Natural killer cell treated with Interleukin-12 subunit alpha and Interleukin-12 subunit beta and Interleukin-15 and Interleukin-18, amount 100 ng/mL, for 72 hours (primary cell): ENCODE results near the gene ALDH1L1. TPM values are rescaled to one million over a fixed set of nuclear protein-coding genes. Genes with fewer than 3 reads are reported as not detected.

Experiments used
- ATAC-seq, 2 donors: fragments of 150-1000 bp; cut with Tn5 transposase in 1 of 2; sonication (Bioruptor Pico), chemical (Tn5 transposase) in 1 of 2; 2 replicates each; pipeline ENCODE4 v1.10.0; 2021
- DNase-seq: peaks from one replicate; pipeline ENCODE4 v3.0.0; 2022; ENCODE audit warnings: low spot score
- H3K27ac Mint-ChIP-seq, 2 donors: 1 replicate in 1 of 2; 2 replicates in 1 of 2; pipeline ENCODE4 v1.8.0; 2022; ENCODE audit warnings: mixed read lengths in 2 of 2, mild to moderate bottlenecking in 1 of 2, moderate library complexity in 1 of 2
- H3K27me3 Mint-ChIP-seq, 2 donors: 1 replicate in 1 of 2; 2 replicates in 1 of 2; pipeline ENCODE4 v1.8.0; 2022; ENCODE audit warnings: mixed read lengths in 2 of 2
- H3K36me3 Mint-ChIP-seq: one replicate; pipeline ENCODE4 v1.8.0; 2022; ENCODE audit warnings: mixed read lengths
- H3K4me1 Mint-ChIP-seq, 2 donors: 1 replicate in 1 of 2; 2 replicates in 1 of 2; pipeline ENCODE4 v1.8.0; 2022; ENCODE audit warnings: low read depth in 2 of 2, mixed read lengths in 2 of 2, mild to moderate bottlenecking in 1 of 2
- H3K4me3 Mint-ChIP-seq: one replicate; pipeline ENCODE4 v1.8.0; 2022; ENCODE audit warnings: mixed read lengths
- H3K9me3 Mint-ChIP-seq: 2 replicates; pipeline ENCODE4 v1.8.0; 2022; ENCODE audit warnings: mixed read lengths
- total RNA-seq, 2 donors: library from RNA; stranded (reverse); gene quantifications; one replicate each; pipeline ENCODE4 v1.2.3, GENCODE V29; 2022

ALDH1L1 gene
- total RNA-seq, 2 donors from 2014 or later, result not detected

GRCh38 chr3:126131881-126132750 is 48.3 kb downstream of the ALDH1L1 start:
- no peak for ATAC-seq
- no peaks in the 10 kb centered on the region for H3K9me3 Mint-ChIP-seq
- no peak for DNase-seq
- H3K4me1 Mint-ChIP-seq, result no peaks in the 10 kb centered on the region
- peaks cover 0 to 8% of the 10 kb centered on the region in 2 donors for H3K27me3 Mint-ChIP-seq
- no peaks in the 10 kb centered on the region for H3K36me3 Mint-ChIP-seq
- no peak overlapping the region for H3K4me3 Mint-ChIP-seq
- no peak overlapping the region for H3K27ac Mint-ChIP-seq

GRCh38 chr3:126130981-126131745 is 49.2 kb downstream of the ALDH1L1 start:
- H3K4me3 Mint-ChIP-seq, result no peak overlapping the region
- ATAC-seq (peak in 1 of 2 donors; percentile 12), DNase-seq (no peak)
- H3K27me3 Mint-ChIP-seq, result peaks cover 0 to 8% of the 10 kb centered on the region in 2 donors
- no peak overlapping the region for H3K27ac Mint-ChIP-seq
- H3K9me3 Mint-ChIP-seq, result no peaks in the 10 kb centered on the region
- no peaks in the 10 kb centered on the region for H3K36me3 Mint-ChIP-seq
- no peaks in the 10 kb centered on the region for H3K4me1 Mint-ChIP-seq

GRCh38 chr3:126130081-126130855 is 50.1 kb downstream of the ALDH1L1 start:
- H3K27me3 Mint-ChIP-seq, result peaks cover 0 to 6% of the 10 kb centered on the region in 2 donors
- H3K4me1 Mint-ChIP-seq, result no peaks in the 10 kb centered on the region
- H3K27ac Mint-ChIP-seq, result no peak overlapping the region
- no peak overlapping the region for H3K4me3 Mint-ChIP-seq
- H3K36me3 Mint-ChIP-seq, result no peaks in the 10 kb centered on the region
- DNase-seq (no peak), ATAC-seq (no peak)
- no peaks in the 10 kb centered on the region for H3K9me3 Mint-ChIP-seq

DNA sequence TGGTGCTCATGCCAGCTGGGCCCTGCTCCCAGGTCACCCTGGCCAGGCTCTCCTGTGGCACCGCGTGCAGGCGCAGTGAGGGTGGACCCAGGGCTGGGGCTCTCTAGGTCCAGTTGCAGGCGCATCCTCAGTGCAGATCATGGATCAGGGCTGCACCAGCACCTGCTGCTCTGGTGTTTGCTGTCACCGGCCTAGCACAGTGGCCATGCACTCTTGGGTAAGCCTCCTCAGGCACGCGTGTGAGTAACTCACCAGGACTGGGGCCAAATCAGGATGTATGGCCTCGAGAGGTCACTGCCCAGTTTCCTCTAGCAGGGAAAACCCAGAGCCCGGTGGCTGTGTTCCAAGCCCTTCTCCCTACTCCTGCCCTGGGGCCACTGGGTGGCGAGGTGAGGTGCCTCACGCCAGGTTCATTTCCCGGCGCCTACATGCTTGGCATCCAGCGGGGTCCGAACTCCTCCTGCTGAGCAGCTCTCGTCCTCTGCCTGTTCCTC is 50.9 kb downstream of the ALDH1L1 start:
- Mint-ChIP-seq H3K27me3 (peaks cover 0 to 6% of the 10 kb centered on the region in 2 donors), H3K27ac (no peak overlapping the region), H3K36me3 (no peaks in the 10 kb centered on the region), H3K9me3 (no peaks in the 10 kb centered on the region), H3K4me1 (no peaks in the 10 kb centered on the region), H3K4me3 (no peak overlapping the region)
- no peak for ATAC-seq
- peak; percentile 59 for DNase-seq

DNA sequence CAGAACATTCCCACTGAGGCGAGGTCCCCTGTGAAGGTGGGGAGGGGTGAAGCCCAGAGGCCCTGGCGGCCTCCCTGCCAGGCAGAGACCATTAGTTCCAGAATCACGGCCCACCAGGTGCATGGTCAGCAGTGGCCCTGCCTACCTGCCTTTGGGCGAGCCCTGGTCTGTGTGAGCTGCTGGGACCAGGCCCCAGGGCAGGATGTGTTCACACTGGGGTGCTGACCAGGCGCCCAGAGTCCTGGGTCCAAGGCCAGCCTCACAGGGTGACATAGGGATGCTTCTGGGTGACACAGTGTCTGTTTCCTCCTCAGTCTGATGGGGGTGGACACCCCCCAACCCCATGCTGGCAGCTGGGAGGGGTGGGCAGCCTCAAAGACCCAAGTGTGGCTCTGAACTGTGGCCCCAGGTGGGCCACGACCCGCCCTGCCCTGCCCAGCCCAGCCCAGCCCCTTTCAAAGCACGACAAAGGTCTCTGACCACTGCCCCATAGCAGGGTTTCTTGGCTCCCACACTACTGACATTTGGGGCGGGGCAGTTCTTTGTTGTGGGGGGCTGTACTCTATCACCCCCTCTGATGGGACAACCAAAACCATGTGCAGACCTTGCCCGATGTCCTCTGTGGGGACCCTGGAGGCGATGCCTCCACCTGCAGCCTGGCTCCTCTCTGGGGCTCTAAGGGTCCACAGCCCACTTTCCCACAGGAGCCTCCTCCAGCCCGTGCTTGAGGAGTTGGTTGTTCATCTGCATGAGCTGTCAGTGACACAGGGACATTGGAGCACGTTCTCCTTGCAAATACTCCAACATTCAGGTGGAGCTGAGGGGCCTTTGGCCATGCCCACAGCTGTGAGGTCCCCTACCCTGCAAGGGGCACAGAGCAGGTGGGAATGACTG is 51.6 kb downstream of the ALDH1L1 start:
- peaks cover 0 to 6% of the 10 kb centered on the region in 2 donors for H3K27me3 Mint-ChIP-seq
- no peaks in the 10 kb centered on the region for H3K4me1 Mint-ChIP-seq
- H3K27ac Mint-ChIP-seq, result no peak overlapping the region
- DNase-seq, result peak; percentile 51
- no peaks in the 10 kb centered on the region for H3K36me3 Mint-ChIP-seq
- H3K4me3 Mint-ChIP-seq, result no peak overlapping the region
- no peaks in the 10 kb centered on the region for H3K9me3 Mint-ChIP-seq
- no peak for ATAC-seq

DNA sequence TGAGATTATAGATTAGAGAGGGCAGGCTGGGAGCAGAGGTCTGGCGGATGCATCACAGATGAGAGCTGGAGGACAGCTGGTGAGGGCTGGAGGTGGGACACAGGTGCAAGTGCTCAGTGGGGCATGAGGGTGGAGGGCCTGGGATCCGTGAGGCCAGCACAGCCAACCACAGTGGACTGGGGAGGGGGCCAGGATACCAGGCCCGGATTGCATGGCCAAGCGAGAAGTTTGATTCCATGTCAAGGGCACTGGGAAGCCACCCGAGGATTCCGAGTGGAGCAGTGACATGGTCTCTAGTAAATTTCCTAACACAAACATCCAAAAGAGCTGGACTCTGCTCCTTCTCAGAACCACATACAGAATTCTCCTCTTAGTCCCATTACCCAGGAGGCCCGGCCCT is 52.5 kb downstream of the ALDH1L1 start:
- Mint-ChIP-seq H3K9me3 (no peaks in the 10 kb centered on the region), H3K4me3 (no peak overlapping the region), H3K36me3 (no peaks in the 10 kb centered on the region), H3K27me3 (peaks cover 0 to 6% of the 10 kb centered on the region in 2 donors), H3K27ac (no peak overlapping the region), H3K4me1 (no peaks in the 10 kb centered on the region)
- no peak for ATAC-seq
- DNase-seq, result no peak

GRCh38 chr3:126127452-126127851 is 52.9 kb downstream of the ALDH1L1 start:
- H3K4me1 Mint-ChIP-seq, result no peaks in the 10 kb centered on the region
- peak; percentile 54 for DNase-seq
- peaks cover 0 to 3% of the 10 kb centered on the region in 2 donors for H3K27me3 Mint-ChIP-seq
- no peak overlapping the region for H3K27ac Mint-ChIP-seq
- H3K36me3 Mint-ChIP-seq, result no peaks in the 10 kb centered on the region
- no peaks in the 10 kb centered on the region for H3K9me3 Mint-ChIP-seq
- ATAC-seq, result no peak
- H3K4me3 Mint-ChIP-seq, result no peak overlapping the region

GRCh38 chr3:126126811-126127431 is 53.5 kb downstream of the ALDH1L1 start:
- Mint-ChIP-seq H3K4me1 (no peaks in the 10 kb centered on the region), H3K27ac (no peak overlapping the region), H3K9me3 (no peaks in the 10 kb centered on the region), H3K4me3 (no peak overlapping the region), H3K27me3 (peaks cover under 1 to 2% of the 10 kb centered on the region in 2 donors), H3K36me3 (no peaks in the 10 kb centered on the region)
- DNase-seq, result no peak
- ATAC-seq, result no peak

DNA sequence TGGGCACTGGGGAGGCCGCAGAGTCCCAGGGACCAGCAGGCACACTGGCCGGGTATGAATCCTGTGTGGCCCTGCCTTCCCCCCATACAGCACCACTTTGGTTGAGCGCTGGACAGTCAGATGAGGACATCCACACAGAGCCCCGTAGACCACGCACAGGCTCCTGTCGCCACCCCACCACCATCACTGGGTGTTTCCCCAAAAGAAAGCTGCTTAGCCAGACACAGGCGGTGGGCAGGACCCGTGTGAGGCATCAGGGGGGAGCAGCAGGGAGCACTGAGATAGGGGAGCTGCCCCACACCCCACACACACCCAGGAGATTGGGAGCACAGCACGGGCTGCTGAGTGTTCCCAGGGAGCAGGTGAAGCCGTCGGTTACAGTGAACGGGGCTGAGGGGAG is 54.1 kb downstream of the ALDH1L1 start:
- Mint-ChIP-seq H3K27ac (no peak overlapping the region), H3K4me1 (no peaks in the 10 kb centered on the region), H3K27me3 (peaks cover 2 to 6% of the 10 kb centered on the region in 2 donors), H3K9me3 (no peaks in the 10 kb centered on the region), H3K36me3 (no peaks in the 10 kb centered on the region), H3K4me3 (no peak overlapping the region)
- no peak for ATAC-seq
- no peak for DNase-seq

GRCh38 chr3:126125781-126126251 is 54.6 kb downstream of the ALDH1L1 start:
- DNase-seq (no peak), ATAC-seq (no peak)
- Mint-ChIP-seq H3K27me3 (peaks cover 2 to 9% of the 10 kb centered on the region in 2 donors), H3K27ac (no peak overlapping the region), H3K36me3 (no peaks in the 10 kb centered on the region), H3K4me3 (no peak overlapping the region), H3K9me3 (no peaks in the 10 kb centered on the region), H3K4me1 (no peaks in the 10 kb centered on the region)

DNA sequence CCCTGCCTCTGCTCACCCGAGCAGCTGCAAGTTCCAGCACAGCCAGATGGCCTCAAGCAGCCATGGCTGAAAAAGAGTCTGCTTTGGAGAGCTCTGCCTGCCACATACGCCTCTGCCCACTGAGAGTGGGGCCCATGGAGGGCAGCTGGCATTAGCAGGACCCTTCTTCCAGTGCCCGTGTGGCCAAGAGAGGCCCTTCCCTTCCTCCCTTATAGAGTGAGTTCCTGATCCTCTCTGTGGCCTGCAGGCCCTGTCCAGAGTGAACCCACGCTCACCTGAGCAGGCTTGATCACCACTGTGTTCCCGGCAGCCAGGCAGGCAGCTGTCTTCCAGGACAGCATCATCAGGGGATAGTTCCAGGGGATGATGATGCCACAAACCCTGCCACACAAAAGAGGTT is 55.0 kb downstream of the ALDH1L1 start:
- H3K4me3 Mint-ChIP-seq, result no peak overlapping the region
- DNase-seq (no peak), ATAC-seq (peak in 1 of 2 donors; percentile 7)
- no peaks in the 10 kb centered on the region for H3K36me3 Mint-ChIP-seq
- H3K9me3 Mint-ChIP-seq, result no peaks in the 10 kb centered on the region
- H3K4me1 Mint-ChIP-seq, result no peaks in the 10 kb centered on the region
- H3K27ac Mint-ChIP-seq, result no peak overlapping the region
- peaks cover 2 to 12% of the 10 kb centered on the region in 2 donors for H3K27me3 Mint-ChIP-seq

DNA sequence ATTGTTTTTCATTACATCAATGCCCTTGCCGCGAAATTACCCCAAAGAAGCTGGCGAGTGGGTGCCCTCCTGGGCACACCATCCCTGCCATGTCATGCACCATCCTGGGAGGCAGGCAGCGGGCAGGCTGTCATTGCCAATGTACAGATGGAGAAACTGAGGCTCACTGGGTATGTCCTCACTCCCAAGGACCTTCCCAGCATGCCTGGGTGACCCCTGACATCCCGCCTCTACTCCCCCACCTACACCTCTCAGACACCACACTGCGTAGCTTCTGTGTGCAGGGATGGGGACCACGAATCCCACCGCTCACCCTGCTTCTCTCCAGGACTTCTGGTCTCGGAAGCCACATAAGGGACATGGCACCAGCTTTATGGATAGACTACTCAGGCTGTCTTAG is 55.5 kb downstream of the ALDH1L1 start:
- Mint-ChIP-seq H3K9me3 (no peaks in the 10 kb centered on the region), H3K4me3 (no peak overlapping the region), H3K27ac (no peak overlapping the region), H3K4me1 (no peaks in the 10 kb centered on the region), H3K36me3 (no peaks in the 10 kb centered on the region), H3K27me3 (peaks cover 2 to 16% of the 10 kb centered on the region in 2 donors)
- DNase-seq (no peak), ATAC-seq (no peak)
